Activated CD4-positive, alpha-beta T cell treated with anti-CD3 and anti-CD28 coated beads, Interleukin-2, Interleukin-6, amounts not matched to agents 100 ng/mL and 50 ng/mL, durations not matched to agents 16 hours and 8 hours (primary cell): ENCODE data around the gene SIPA1L3.

Experiments
- DNase-seq: peaks from one replicate; pipeline ENCODE4 v3.0.0-alpha.2; 2020

SIPA1L3 gene

DNA sequence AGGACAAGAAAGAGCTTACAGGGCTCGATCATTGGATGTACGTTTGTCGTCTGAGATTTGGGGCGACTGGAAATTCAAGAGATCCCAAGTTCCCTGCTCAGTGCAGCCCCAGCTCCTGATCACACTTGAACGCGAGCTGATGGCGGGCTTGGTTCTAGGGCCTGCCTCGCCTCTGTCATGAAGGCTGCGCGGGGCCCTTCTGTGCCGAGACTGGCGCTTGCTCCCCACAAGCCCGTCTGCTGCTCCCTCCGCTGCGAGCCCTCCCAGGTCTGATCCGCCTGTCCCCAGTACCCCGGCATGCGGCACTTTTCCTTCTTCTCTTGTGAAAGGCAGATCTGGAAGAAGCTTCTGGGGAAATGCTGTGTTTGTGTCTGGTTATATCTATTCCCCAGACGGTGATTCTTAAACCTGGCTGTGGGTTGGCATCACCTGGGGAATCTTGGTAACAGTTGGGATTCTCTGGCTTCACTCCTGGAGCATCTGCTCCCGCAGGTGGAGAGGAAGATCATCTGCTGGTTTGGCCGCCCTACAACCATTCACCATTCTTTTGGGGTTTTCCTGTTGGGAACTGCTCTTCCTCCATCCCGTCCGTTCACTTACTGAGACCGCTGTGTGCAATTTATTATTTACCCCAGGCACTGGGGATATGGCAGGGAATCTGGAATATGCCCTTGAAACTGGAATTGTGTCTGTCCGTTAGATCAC, 43.6 kb downstream of the SIPA1L3 start:
- DNase-seq: no peak

DNA sequence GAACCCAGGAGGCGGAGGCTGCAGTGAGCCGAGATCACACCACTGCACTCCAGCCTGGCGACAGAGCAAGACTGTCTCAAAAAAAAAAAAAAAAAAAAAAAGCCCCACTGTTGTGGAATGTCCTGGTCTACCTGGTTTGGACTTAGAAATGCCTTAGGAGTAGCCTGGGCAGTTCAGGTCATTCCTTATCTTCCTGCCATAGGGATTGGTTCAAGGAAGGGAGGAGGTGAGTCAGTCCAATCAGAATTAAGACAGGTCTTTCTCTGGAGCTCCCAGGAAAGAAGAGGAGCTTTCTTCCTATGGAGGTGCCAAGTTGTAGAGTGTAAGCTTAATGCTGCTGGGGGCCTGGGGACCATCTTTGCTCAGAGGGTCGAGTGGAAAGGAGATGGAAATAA, 44.8 kb downstream of the SIPA1L3 start:
- no peak for DNase-seq

DNA sequence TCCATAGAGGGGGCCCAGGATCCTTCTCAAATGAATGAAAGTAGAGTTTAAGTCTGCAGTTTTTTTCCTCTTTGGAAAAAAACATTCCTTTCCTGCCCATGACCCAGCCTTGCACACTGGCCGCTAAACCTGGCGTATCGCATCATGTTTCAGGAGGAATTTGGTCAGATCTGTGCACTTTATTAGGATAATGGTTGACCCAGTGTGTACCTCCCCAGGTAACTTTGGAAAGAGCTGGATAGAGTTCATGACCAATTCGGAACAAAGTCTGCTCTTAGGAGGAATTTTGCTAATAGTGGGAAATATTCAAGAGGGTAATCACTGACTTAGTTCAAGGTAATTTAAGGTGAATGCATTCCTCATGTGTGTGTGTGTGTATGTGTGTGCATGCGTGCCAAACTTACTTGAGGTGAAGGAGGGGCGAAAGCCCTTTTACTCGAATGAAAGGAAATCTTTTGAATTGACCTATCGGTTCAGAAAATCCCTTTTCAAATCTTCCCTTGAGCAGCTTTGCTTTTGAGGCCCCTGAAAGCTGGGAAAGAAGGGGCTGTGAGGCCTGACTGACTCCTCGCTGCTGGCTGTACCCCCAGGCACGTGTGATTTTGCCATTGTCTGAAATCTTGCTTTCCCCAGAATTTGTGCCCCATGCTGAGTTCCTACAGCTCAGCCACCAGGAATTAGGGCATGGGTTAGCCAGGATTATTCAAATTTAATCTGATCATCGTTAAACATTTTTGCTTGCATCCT, 46.3 kb downstream of the SIPA1L3 start:
- no peak for DNase-seq

DNA sequence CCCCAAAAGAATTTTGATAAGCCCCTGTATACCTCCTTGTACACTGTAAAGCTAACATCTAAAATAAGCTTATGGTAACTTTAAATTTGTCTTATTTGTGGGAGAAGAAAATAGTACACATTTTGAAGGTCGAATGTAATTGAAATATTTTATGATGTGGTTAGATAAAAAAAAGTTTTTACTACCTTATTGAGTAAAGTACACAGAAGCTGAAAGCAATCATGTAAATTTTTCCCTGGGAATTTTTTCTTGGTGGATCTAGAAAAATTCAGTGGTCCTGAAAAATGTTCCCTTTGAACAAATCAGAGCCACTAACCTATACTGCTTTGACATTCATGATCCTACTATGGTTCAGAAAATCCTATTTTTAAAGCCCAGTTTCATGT, 46.9 kb downstream of the SIPA1L3 start:
- DNase-seq: no peak

DNA sequence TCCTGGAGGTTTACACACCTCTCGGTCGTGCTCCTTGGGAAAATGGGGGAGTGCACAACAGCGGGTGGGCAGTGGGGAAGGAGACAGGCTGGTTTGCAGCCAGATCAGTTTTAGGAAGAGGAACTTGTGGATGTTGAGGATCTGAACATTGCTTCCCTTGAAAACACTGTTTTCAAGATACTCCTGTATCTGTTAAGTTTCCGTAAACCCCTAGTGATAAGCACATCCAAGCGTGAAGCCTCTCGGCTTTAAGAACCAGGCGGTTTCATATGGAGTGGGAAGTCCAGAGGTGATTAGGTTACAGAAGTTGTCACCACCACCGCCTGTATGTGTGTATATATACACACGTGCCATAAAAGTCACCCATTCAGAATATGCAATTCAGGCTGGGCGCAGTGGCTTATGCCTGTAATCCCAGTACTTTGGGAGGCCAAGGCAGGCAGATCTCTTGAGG, 47.4 kb downstream of the SIPA1L3 start:
- no peak for DNase-seq

DNA sequence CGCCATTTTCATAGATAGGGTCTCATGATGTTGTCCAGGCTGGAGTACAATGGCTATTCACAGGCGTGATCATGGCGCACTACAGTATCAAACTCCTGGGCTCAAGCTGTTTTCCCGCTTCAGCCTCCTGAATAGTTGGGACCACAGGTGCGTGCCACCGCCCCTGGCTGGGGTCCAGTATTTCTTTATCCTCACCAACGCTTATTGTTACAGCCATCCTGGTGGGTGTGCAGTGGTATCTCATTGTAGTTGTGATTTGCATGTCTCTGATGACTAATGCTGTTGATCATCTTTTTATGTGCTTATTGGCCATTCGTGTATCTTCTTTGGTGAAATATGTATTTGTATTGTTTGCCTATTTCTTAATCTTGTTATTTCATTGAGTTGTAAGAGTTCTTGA, 49.0 kb downstream of the SIPA1L3 start:
- DNase-seq: no peak

DNA sequence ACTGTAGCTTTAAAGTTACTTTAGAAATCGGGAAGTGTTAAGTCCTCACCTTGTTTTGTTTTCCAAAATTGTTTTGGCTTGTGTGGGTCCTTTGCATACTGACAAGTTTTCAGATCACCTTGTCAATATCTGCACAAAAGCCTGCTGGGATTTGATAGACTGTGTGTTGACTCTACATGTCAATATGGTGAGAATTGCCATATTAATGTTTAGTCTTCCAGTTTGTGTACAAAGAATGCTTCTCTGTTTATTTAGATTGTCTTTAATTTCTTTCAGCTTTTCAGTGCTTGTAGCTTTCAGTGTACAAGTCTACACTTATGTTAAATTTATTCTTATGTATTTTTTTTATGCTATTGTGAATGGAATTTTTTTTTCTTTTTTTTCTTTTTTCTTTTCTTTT, 50.2 kb downstream of the SIPA1L3 start:
- no peak for DNase-seq

DNA sequence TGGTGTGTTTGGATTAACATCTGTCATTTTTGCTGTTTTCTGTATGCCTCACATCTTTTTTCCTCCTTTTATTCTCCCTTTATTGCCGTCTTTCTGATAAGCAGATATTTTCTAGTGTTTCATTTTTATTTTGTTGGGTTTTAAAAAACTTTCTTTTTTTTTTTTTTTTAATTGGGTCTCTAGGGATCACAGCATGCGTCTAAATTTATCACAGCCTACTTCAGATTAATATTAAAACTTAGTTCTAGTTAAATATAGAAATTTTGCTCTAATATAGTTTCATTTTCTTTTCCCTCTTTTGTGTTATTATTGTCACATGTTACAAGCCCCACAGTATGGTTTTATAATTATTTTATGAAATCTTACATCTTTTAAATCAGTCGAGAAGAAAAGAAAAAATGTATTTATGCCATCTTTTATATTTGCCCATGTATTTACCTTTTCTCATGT, 52.7 kb downstream of the SIPA1L3 start:
- DNase-seq: no peak

DNA sequence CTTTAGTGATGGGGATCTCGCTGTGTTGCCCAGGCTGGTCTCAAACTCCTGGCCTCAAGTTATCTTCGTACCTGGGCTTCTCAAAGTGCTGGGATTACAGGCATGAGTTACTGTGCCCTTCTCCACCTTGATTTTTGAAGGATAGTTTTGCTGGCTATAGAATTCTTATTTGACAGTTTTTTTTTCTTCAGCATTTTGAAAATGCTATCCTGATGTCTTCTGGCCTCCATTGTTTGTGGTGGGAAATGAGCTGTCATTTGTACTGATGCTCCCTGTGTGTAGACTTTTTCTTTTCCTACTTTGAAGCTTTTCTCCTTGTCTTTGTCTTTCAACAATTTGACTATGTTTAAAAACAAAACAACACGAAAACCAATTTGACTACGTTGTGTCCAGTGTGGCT, 54.2 kb downstream of the SIPA1L3 start:
- DNase-seq: no peak

DNA sequence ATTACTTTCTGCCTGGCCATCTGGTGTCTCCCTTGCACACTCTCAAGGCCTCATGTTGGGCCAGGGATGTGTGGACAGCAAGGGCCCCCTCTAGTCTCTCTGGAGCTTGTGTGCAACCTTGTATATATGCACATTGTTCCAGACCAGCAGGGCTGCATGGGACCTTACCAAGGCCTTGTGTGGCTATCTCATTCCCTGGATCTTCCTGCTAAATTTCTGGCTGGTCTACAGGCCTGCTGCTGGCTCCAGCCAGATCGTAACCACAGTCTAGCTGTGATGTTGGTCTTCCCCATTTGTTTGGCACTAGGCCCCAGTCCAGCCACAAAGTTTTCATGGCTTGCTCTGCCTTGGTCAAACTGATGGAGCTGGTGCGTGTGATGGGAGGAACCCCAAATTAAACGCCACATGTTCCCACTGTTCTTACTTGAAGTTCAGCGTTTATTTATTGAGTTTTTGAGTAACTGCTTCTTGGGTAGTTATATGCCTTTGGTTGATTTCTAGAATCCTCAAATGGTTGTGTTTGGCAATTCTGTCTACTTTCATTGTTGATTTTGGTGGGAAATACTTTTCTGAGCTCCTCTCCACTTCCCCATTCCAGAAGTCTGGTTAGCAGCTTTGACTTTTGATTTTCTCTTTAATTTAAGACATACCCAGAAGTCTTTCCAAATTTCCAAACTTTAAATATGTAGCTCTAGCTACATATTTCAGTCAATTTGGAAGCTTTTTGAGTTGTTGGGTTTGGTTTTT, 56.4 kb downstream of the SIPA1L3 start:
- DNase-seq: no peak

DNA sequence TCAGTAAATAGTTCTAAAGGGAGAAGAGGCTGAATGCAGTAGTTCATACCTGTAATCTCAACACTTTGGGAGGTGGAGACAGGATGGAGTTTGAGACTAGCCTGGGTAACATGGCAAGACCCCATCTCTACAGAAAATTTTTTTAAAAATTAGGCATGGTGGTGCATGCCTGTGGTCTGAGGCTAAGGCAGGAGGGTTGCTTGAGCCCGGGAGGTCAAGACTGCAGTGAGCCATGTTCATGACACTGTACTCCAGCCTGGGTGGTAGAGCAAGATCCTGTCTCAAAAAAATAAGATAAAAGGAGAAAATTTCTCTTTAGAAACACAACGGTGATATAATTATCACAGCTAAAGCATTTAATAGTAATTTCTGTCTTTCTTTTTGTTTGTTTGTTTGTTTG, 57.1 kb downstream of the SIPA1L3 start:
- no peak for DNase-seq

DNA sequence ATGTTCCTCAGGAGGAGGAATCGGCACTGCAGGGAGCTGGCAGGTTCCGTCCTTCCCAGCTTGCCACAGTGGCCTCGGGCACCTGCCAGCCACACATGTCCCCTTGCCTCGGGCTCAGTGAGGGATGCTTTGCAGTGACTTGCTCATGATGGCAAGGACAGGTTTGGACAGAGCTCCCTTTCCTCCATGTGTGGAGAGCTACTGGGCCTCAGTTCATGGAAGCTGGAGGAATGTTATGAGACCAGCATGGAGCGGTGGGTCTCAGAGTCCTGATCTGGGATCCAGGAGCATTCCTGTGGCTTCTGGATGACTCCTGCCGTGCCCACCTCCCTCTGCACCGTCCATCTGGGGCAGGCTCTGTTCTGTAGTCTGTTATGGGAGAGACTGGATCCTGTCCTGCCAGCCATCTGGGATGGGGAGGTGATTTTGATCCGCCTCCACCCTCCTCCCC, 59.2 kb downstream of the SIPA1L3 start:
- DNase-seq: no peak

DNA sequence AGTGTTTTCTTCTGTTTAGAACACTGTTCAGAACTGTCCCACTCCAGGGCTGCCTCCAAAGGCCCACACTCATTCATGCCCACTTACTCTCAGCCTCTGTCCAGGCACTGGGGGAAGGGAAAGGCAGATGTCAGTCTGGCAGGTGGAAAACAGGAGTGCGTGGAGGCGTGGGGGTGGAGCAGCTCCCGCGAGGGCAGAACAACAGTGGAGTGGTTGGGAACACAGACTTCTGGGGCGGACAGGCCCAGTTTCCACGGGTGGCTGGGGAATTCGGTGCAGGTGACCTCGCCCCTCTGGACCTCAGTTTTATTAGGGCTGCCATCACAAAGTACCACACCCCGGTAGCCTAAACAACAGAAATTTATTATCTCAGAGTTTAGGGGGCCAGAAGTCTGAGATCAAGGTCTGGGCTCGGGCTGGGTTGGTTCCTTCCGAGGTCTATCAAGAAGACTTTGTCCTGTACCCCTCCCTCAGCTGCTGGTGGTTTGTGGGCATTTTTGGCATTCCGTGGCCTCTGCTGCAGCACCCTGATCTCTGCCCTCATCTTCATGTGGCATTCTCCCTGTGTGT, 59.7 kb downstream of the SIPA1L3 start:
- DNase-seq: no peak

DNA sequence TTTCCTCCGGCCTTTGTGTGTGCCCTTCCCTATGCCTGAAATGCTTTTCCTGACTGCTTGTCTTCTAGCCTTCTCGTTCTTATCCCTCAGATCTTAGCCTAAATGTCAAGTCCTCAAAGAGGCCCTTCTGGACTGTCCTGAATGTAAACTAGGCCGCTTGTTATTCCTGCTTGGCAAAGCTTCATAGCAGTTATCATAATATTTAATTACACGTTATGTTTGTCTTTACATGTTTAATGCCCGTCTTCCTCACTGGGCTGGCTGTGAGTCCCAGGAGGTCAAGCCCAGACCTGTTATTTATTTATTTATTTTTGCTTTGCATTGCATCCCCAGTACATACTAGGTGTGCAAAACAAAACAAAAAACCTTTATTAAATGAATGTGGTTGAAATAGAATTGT, 62.7 kb downstream of the SIPA1L3 start:
- no peak for DNase-seq

DNA sequence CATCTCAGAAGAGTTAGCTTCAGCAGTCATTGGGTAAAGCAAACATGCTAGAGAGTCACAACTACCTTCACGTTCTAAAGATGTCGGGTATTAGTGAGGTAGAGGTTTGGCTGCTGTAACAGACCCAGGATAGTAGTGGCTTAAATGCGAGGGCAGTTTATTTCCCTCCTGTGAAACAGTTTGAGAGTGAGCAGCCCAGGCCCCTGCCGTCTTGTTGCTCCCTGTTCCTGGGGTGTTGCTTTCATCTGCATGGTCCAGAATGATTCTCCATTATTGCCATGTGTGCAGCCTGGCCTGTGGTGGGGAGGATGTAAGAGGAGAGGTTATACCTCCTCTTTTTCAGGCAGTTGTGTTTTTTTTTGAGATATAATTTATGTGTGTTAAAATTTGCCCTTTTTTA, 63.7 kb downstream of the SIPA1L3 start:
- DNase-seq: no peak

DNA sequence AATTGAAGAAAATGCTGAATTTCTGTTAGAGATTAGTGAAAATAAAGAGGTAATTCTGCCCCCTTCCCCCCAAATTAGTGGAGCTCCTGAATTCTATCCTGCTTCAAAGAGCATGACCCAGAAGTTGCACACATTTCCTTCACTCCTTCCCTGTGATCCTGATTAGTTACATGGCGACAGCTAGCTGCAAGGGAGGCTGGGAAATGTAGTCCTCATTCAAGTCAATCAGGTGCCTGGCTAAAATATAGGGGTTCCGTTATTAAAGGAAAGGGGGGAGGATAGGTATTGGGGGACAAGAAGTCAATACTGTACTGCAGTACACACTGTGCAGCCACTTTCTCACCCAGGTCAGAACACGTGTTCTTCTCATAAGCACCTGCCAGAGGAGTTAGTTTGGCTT, 65.8 kb downstream of the SIPA1L3 start:
- no peak for DNase-seq

DNA sequence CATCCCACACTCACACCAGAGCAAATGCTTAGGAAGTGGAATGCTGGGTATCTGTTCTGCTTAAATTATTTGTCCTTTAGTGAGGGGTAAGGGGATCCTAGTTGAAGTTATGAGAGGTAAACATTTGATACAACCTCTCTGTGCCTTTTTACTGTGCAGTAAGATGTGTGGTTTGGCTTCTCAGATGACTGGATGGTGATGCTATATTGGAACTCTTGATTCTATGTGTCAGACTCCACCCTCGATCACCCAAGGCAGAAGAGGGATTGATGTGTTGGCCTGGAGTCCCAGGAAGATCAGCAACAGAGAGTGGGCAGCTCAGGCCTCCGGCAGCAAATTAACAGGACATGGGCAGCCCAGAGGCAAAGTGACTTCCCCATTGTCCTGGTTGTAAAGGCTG, 66.7 kb downstream of the SIPA1L3 start:
- DNase-seq: no peak

DNA sequence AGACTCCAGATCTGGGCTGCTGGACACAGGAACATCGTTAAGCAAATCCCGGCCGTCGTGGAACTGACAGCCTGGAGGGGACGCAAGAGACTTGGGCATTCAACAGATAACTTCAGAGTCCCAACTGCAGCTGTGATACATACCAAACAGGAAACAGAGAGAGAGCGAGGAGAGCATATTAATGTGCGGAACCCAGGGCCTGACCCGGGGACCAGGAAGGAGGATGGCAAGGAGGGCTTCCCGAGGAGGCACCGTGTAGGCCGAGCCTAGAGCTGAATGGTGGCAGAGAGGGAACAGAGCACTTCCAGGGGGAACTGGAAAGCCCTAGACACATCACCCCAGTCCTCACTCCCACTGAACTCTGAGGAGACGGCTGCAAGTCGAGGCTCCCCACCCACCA, 68.1 kb downstream of the SIPA1L3 start:
- no peak for DNase-seq

DNA sequence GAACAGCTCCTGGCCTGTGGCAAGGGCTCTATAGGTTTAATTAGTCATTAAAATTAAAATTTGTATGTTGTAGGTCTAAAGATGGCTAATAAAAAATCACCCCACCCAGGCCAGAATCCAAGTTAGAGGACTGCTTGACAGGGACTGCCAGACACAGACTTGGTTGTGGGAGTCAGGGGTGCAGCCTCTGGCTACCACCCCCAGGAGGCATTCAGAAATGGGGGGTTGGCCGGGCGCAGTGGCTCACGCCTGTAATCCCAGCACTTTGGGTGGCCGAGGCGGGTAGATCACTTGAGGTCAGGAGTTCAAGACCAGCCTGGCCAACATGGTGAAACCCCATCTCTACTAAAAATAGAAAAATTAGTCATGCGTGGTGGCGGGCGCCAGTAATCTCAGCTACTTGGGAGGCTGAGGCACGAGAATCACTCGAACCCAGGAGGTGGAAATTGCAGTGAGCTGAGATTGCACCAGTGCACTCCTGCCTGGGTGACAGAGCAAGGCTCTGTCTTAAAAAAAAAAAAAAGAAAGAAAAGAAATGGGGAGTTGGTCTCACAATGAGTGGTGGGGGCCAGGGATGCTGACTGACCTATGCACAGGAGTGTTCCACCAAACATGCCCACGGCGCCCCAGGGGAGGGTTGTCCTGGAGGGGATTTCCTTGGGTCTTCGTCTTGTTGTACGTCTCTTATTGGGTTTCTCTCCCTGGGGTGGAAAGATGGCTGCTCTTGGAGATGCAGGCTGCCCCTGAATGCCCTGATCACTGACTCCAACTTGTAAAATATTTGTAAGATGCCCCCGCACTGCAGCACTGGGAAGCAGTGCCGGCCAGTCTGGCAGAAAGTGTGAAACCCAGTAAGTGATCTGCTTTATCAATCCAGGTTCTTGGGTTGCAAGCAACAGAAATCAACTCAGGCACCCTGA, 68.8 kb downstream of the SIPA1L3 start:
- DNase-seq: no peak

DNA sequence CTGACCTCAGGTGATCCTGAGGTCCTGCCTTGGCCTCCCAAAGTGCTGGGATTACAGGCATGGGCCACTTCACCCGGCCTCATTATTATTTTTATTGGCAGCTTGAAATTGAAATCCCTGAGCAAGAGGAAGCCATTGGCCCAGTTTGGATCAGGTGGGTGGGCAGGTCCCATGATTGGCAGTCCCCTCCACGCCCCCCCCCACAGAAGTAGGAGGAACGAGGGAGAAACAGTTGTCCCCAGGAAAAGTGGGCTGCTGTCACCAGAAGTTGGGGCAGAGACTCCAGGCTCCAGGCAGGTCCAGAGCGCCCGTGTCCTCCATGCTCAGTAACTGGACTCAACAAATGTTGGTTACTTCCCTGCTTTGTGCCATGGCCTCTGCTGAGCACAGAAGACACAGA, 70.4 kb downstream of the SIPA1L3 start:
- no peak for DNase-seq

DNA sequence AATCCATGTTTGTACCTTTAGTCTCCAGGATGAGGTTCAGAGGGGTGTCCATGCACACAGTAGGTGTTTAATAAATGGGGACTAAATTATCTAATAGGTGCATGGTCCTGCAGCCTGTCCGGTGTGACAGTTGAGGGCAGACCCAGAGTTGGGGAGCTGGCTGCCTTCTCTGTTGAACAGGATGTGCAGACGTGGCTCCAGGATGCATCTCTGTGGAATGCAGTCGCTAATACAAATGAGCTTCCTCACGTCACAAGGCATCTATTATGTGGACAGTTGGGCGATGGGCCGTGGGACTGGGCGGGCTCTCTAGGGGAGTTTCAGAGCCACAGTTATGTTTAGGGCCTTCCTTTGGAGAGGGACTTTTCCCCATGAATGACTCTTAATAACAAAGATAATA, 71.0 kb downstream of the SIPA1L3 start:
- DNase-seq: no peak

DNA sequence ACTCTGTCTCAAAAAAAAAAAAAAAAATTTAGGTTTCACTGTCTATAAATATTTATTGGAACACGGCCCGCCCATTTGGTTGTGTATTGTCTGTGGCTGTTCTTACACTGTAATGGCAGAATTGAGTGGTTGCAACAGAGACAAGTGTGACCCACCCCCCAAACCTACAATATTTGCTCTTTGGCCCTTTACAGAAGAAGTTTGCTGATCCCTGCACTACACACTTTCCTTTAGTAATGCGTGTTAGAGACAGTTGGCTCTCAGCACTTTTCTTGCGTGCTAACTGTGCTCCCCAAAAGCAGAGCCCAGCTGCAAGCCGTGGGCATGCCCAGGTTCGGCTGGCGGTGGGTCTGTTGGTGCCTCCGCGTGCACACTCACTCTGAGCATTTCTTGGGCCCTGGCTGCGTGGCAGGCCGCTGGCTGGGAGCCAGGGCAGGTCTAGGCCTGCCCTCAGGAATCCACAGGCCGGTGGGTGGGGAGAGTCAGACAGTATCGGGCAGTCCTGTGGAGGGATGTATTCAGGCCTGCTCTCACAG, 72.6 kb downstream of the SIPA1L3 start:
- DNase-seq: no peak
